PC-3 (cell line): ENCODE measurements around the gene TRUB2. TPM values are rescaled to one million over a fixed set of nuclear protein-coding genes. Genes with fewer than 3 reads are reported as not detected.

Source experiments
- ATAC-seq: fragments of 200-7000 bp; cut with Tn5 transposase; 2 replicates; pipeline ENCODE4 v1.9.1; 2020; ENCODE audit warnings: mild to moderate bottlenecking, moderate library complexity
- BruUV-seq: library from RNA; stranded (reverse); fragments of 400-500 nt; replicated peaks from 2 replicates; lab custom pipeline; 2021; lab: Mats Ljungman, UMichigan
- CTCF ChIA-PET: fragments of 300-600 bp; sonication (Branson Sonifier 250); formaldehyde crosslinking; loops from one replicate; lab custom pipeline; 2022; ENCODE audit warnings: antibody characterized with exemption; lab: Charles Lee
- POLR2A ChIA-PET: fragments of 300-600 bp; sonication (Branson Sonifier 250); formaldehyde crosslinking; loops from one replicate; lab custom pipeline; 2022; ENCODE audit warnings: antibody characterized with exemption; ENCODE audit not compliant: unreplicated experiment; lab: Charles Lee
- DNase-seq: peaks from one replicate; pipeline ENCODE4 v3.0.0-alpha.2; 2015
- H2AFZ ChIP-seq: fragments of 300-600 bp; sonication (generic); 2 replicates; pipeline ENCODE4 v1.6.0; 2016; ENCODE audit warnings: antibody characterized with exemption, low read length
- H3F3A ChIP-seq: fragments of 300-600 bp; sonication (generic); one replicate; pipeline ENCODE4 v1.6.0; 2017; ENCODE audit warnings: antibody characterized with exemption, low read length, control low read depth, mild to moderate bottlenecking; ENCODE audit not compliant: unreplicated experiment
- H3K27ac ChIP-seq: fragments of 300-600 bp; sonication (generic); 2 replicates; pipeline ENCODE4 v1.5.1; 2016; ENCODE audit warnings: mild to moderate bottlenecking, low read length
- H3K27me3 ChIP-seq: fragments of 300-600 bp; sonication (generic); 2 replicates; pipeline ENCODE4 v1.6.1; 2016; ENCODE audit warnings: low read length, mixed read lengths
- H3K36me3 ChIP-seq: fragments of 300-600 bp; sonication (generic); 2 replicates; pipeline ENCODE4 v1.6.1; 2016; ENCODE audit warnings: low read depth, mixed run types, low read length, mixed read lengths
- H3K4me1 ChIP-seq: fragments of 300-600 bp; sonication (generic); 2 replicates; pipeline ENCODE4 v1.5.1; 2016; ENCODE audit warnings: low read length; ENCODE audit not compliant: insufficient read depth
- H3K4me2 ChIP-seq: fragments of 300-600 bp; sonication (generic); 2 replicates; pipeline ENCODE4 v1.6.0; 2016; ENCODE audit warnings: low read length
- H3K4me3 ChIP-seq: fragments of 300-600 bp; sonication (generic); 2 replicates; pipeline ENCODE4 v1.5.1; 2016; ENCODE audit warnings: mild to moderate bottlenecking, low read length, mixed read lengths
- H3K79me2 ChIP-seq: fragments of 300-600 bp; sonication (generic); 2 replicates; pipeline ENCODE4 v1.6.1; 2017; ENCODE audit warnings: low read length, mixed read lengths
- H3K9ac ChIP-seq: fragments of 300-600 bp; sonication (generic); 2 replicates; pipeline ENCODE4 v1.6.0; 2016; ENCODE audit warnings: mild to moderate bottlenecking, low read length
- H3K9me2 ChIP-seq: fragments of 300-600 bp; sonication (generic); replicated peaks from 2 replicates; pipeline ENCODE4 v1.6.1; 2016; ENCODE audit warnings: mixed run types, low read length, mixed read lengths
- H3K9me3 ChIP-seq: fragments of 300-600 bp; sonication (generic); 2 replicates; pipeline ENCODE4 v1.6.1; 2016; ENCODE audit warnings: low read length, mixed read lengths
- H4K20me1 ChIP-seq: fragments of 300-600 bp; sonication (generic); 2 replicates; pipeline ENCODE4 v1.6.1; 2016; ENCODE audit warnings: low read length, mixed read lengths
- CTCF ChIP-seq: fragments of 300-600 bp; sonication (generic); conservative IDR thresholded peaks from 2 replicates; pipeline ENCODE4 v1.5.1; 2017; ENCODE audit warnings: antibody characterized with exemption, low read depth, mild to moderate bottlenecking, low read length
- EZH2 ChIP-seq: fragments of 300-600 bp; sonication (generic); IDR thresholded peaks from one replicate; pipeline ENCODE4 v1.6.1; 2017; ENCODE audit warnings: antibody characterized with exemption, mild to moderate bottlenecking, low read length; ENCODE audit not compliant: unreplicated experiment
- EZH2phosphoT487 ChIP-seq: fragments of 300-600 bp; sonication (generic); IDR thresholded peaks from 2 replicates; pipeline ENCODE4 v1.6.1; 2018; ENCODE audit warnings: mild to moderate bottlenecking, antibody characterized with exemption, low read length, borderline replicate concordance
- intact Hi-C: fragments of 100-400 bp; cut with micrococcal nuclease; formaldehyde crosslinking; loops from 2 replicates; pipeline ENCODE4 v1.9.0; 2023
- total RNA-seq: library from RNA; depleted of rRNA; stranded (reverse); fragments of >200 nt; gene quantifications from 2 replicates; pipeline ENCODE4 v1.2.3, GENCODE V29; 2014

The TRUB2 gene
- total RNA-seq, 1 experiment from 2014 or later, result 24.9 TPM

GRCh38 chr9:128275198-128276007 lies 46.8 kb downstream of the TRUB2 start, which contains the start of gene GOLGA2:
Gene GOLGA2, minus strand, starts transcription at chr9:128276007. Its CDS starts 31 bp downstream, at chr9:128275976.
- H3K9me2 ChIP-seq, result no peaks in the 10 kb centered on the region
- ATAC-seq, result peak; percentile 52
- peaks cover 41% of the 10 kb centered on the region for H3K79me2 ChIP-seq
- BruUV-seq, result no TSS peak
- TF ChIP-seq CTCF, result no peak
- TF ChIP-seq EZH2phosphoT487, result no peak
- no peak for TF ChIP-seq EZH2
- H3F3A ChIP-seq, result peaks cover 6% of the 10 kb centered on the region
- ChIA-PET POLR2A (interaction anchor here (0.5 kb wide), 1 partner anchor 1899 kb away, joined by 6 read pairs; no protein-coding TSS in a partner anchor), CTCF (interaction anchor here (0.8 kb wide), 1 partner anchor 66 kb away, joined by 5 read pairs; no protein-coding TSS in a partner anchor)
- H3K9ac ChIP-seq, result peak within 1 kb of the TSS; percentile 98
- H3K9me3 ChIP-seq, result no peaks in the 10 kb centered on the region
- H4K20me1 ChIP-seq, result no peaks in the 10 kb centered on the region
- intact Hi-C loops, result loop anchor here (5.0 kb wide), 1 partner anchor 73 kb away; the partner anchor contains the start of gene DNM1
- peak within 1 kb of the TSS; percentile 43 for H3K27ac ChIP-seq
- DNase-seq, result no peak
- H3K36me3 ChIP-seq, result no peaks in the 10 kb centered on the region; the same call in 1 of the 2 replicates
- peak within 1 kb of the TSS; percentile 99 for H3K4me3 ChIP-seq
- peak within 1 kb of the TSS; percentile 89 for H2AFZ ChIP-seq
- H3K4me2 ChIP-seq, result peak within 1 kb of the TSS; percentile 98
- H3K27me3 ChIP-seq, result no peaks in the 10 kb centered on the region
- peaks cover 29% of the 10 kb centered on the region for H3K4me1 ChIP-seq

- TF ChIP-seq CTCF, result no peak
- no peak for TF ChIP-seq EZH2
- no peak for TF ChIP-seq EZH2phosphoT487
- Histone ChIP-seq H3K9me3 (no peaks in the 10 kb centered on the region), H3K4me2 (peak overlapping the region; percentile 98), H3K9ac (peak overlapping the region; percentile 98; the same call in 1 of the 2 replicates), H3K36me3 (no peaks in the 10 kb centered on the region; the same call in 1 of the 2 replicates), H3K4me3 (peak overlapping the region; percentile 99), H3F3A (peaks cover 6% of the 10 kb centered on the region), H3K27me3 (no peaks in the 10 kb centered on the region), H3K9me2 (no peaks in the 10 kb centered on the region), H3K4me1 (peaks cover 30% of the 10 kb centered on the region), H3K79me2 (peaks cover 41% of the 10 kb centered on the region), H2AFZ (no peak overlapping the region), H4K20me1 (no peaks in the 10 kb centered on the region), H3K27ac (no peak overlapping the region)
- no peak for ATAC-seq
- intact Hi-C loops, result no loop called here
- DNase-seq, result no peak
- no TSS peak for BruUV-seq
- CTCF ChIA-PET, result no interaction called here
- POLR2A ChIA-PET, result no interaction called here
These were observed 48.0 kb downstream of the TRUB2 start for GRCh38 chr9:128274245-128274644.
